ENCODE results near the gene ARHGAP9.

The ARHGAP9 gene

DNA sequence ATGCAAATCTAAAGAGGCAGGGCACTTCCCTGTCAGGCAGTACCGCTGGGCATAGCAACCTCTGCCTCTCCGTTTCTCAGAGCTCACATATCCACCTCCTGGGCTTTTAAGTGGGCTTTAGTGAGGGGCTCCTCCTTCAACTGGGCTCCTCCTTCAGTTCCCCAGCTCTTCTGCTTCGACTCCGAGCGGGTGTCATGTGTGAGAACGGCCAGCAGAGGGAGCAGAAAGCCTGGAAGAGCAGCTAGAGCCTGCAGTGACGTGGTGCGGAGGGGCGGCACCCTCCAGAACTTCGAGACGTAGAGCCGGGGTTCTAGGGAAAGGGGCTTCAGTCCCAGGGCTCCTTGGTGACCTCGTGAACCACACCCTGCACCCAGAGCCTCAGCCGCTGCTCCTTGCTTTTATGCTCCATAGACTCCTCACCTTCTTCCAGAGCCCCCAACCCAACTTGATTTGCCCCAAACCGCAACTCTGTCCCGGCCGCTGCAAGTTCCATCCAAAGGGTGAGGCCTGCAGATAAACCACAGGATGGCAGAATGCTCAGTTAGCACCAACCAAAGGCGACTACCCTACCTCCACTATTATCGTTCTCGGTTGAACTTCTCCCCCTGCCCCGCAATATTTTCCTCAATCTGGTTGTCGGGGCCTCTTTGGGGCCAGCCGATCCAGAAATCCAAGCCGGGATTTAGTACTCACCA is 20.5 kb downstream of the ARHGAP9 start:
- TF ChIP-seq, protein P1, sequence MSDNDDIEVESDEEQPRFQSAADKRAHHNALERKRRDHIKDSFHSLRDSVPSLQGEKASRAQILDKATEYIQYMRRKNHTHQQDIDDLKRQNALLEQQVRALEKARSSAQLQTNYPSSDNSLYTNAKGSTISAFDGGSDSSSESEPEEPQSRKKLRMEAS (IDR thresholded peaks at IDR 0.05; ENCODE audit: low read depth, low read length), result peak; percentile 55; the same call in 1 of the 2 replicates
- TF ChIP-seq, protein P2, sequence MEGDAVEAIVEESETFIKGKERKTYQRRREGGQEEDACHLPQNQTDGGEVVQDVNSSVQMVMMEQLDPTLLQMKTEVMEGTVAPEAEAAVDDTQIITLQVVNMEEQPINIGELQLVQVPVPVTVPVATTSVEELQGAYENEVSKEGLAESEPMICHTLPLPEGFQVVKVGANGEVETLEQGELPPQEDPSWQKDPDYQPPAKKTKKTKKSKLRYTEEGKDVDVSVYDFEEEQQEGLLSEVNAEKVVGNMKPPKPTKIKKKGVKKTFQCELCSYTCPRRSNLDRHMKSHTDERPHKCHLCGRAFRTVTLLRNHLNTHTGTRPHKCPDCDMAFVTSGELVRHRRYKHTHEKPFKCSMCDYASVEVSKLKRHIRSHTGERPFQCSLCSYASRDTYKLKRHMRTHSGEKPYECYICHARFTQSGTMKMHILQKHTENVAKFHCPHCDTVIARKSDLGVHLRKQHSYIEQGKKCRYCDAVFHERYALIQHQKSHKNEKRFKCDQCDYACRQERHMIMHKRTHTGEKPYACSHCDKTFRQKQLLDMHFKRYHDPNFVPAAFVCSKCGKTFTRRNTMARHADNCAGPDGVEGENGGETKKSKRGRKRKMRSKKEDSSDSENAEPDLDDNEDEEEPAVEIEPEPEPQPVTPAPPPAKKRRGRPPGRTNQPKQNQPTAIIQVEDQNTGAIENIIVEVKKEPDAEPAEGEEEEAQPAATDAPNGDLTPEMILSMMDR (IDR thresholded peaks at IDR 0.05; ENCODE audit: low read depth, low read length), result peak; percentile 79
- TF ChIP-seq POLR2A (IDR thresholded peaks at IDR 0.05; ENCODE audit: extremely low read depth, insufficient read length) (no peak), MYC (IDR thresholded peaks at IDR 0.05; ENCODE audit: low read depth, low read length) (peak; percentile 16; the same call in 1 of the 2 replicates)
- peak; percentile 96 for DNase-seq (ENCODE audit: low read depth)
- H3K4me3 ChIP-seq (ENCODE audit: low read depth, low read length), result peak overlapping the region; percentile 76

DNA sequence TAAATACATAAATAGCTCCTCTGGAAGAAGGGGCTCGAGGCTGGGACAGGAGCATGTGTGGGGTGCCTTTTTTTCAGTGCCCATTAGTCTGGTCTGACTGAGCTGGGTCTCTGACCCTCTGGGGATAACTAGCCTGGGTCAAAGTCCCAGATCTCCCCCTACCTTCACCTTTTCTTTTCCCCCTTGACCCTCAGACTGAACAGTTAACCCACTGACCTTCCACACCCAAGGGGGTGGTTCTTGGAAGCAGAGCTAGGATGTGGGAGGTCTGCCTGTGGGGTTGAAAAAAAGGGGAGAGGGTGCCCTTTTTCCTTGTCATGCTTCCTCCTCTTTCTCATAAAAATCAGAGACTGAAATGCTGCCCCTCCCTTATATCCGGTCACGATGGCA is 21.0 kb downstream of the ARHGAP9 start:
- DNase-seq (ENCODE audit: low read depth), result no peak
- TF ChIP-seq POLR2A (IDR thresholded peaks at IDR 0.05; ENCODE audit: extremely low read depth, insufficient read length), result no peak
- no peak; the same call in 1 of the 2 replicates for TF ChIP-seq MYC (IDR thresholded peaks at IDR 0.05; ENCODE audit: low read depth, low read length)
- TF ChIP-seq, protein P2 (IDR thresholded peaks at IDR 0.05; ENCODE audit: low read depth, low read length), result no peak
- TF ChIP-seq, protein P1 (IDR thresholded peaks at IDR 0.05; ENCODE audit: low read depth, low read length), result no peak; the same call in 1 of the 2 replicates
- peak overlapping the region; percentile 76 for H3K4me3 ChIP-seq (ENCODE audit: low read depth, low read length)

DNA sequence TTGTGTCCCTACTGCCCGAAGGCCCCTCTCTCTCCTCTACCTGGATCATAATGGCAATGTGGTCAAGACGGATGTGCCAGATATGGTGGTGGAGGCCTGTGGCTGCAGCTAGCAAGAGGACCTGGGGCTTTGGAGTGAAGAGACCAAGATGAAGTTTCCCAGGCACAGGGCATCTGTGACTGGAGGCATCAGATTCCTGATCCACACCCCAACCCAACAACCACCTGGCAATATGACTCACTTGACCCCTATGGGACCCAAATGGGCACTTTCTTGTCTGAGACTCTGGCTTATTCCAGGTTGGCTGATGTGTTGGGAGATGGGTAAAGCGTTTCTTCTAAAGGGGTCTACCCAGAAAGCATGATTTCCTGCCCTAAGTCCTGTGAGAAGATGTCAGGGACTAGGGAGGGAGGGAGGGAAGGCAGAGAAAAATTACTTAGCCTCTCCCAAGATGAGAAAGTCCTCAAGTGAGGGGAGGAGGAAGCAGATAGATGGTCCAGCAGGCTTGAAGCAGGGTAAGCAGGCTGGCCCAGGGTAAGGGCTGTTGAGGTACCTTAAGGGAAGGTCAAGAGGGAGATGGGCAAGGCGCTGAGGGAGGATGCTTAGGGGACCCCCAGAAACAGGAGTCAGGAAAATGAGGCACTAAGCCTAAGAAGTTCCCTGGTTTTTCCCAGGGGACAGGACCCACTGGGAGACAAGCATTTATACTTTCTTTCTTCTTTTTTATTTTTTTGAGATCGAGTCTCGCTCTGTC is 22.8 kb downstream of the ARHGAP9 start:
- H3K4me3 ChIP-seq (ENCODE audit: low read depth, low read length), result no peak overlapping the region
- DNase-seq (ENCODE audit: low read depth), result no peak
- TF ChIP-seq, protein P2 (IDR thresholded peaks at IDR 0.05; ENCODE audit: low read depth, low read length), result no peak
- TF ChIP-seq MYC (IDR thresholded peaks at IDR 0.05; ENCODE audit: low read depth, low read length), result no peak
- TF ChIP-seq, protein P1 (IDR thresholded peaks at IDR 0.05; ENCODE audit: low read depth, low read length), result no peak
- TF ChIP-seq POLR2A (IDR thresholded peaks at IDR 0.05; ENCODE audit: extremely low read depth, insufficient read length), result no peak

DNA sequence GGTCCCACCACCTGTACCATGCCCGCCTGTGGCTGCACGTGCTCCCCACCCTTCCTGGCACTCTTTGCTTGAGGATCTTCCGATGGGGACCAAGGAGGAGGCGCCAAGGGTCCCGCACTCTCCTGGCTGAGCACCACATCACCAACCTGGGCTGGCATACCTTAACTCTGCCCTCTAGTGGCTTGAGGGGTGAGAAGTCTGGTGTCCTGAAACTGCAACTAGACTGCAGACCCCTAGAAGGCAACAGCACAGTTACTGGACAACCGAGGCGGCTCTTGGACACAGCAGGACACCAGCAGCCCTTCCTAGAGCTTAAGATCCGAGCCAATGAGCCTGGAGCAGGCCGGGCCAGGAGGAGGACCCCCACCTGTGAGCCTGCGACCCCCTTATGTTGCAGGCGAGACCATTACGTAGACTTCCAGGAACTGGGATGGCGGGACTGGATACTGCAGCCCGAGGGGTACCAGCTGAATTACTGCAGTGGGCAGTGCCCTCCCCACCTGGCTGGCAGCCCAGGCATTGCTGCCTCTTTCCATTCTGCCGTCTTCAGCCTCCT is 23.4 kb downstream of the ARHGAP9 start:
- peak; percentile 72 for DNase-seq (ENCODE audit: low read depth)
- no peak overlapping the region for H3K4me3 ChIP-seq (ENCODE audit: low read depth, low read length)
- TF ChIP-seq POLR2A (IDR thresholded peaks at IDR 0.05; ENCODE audit: extremely low read depth, insufficient read length) (no peak), MYC (IDR thresholded peaks at IDR 0.05; ENCODE audit: low read depth, low read length) (no peak)
- TF ChIP-seq, protein P2 (IDR thresholded peaks at IDR 0.05; ENCODE audit: low read depth, low read length), result peak; percentile 82
- TF ChIP-seq, protein P1 (IDR thresholded peaks at IDR 0.05; ENCODE audit: low read depth, low read length), result no peak

DNA sequence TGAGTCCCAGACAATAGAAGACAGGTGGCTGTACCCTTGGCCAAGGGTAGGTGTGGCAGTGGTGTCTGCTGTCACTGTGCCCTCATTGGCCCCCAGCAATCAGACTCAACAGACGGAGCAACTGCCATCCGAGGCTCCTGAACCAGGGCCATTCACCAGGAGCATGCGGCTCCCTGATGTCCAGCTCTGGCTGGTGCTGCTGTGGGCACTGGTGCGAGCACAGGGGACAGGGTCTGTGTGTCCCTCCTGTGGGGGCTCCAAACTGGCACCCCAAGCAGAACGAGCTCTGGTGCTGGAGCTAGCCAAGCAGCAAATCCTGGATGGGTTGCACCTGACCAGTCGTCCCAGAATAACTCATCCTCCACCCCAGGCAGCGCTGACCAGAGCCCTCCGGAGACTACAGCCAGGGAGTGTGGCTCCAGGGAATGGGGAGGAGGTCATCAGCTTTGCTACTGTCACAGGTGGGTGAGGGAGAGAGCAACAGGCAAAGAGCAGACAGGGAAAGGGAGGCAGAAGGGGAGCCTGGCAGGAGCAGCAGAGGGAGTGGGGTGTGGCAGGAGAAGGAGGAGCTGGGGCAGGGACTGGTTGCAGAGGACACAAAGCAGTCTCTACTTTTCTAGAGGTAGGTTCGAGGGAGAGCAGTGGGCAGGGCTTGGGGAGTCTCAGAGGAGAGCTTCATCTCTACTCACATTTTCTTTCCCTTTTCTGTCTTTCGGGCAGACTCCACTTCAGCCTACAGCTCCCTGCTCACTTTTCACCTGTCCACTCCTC is 24.1 kb downstream of the ARHGAP9 start:
- H3K4me3 ChIP-seq (ENCODE audit: low read depth, low read length), result no peak overlapping the region
- no peak for TF ChIP-seq POLR2A (IDR thresholded peaks at IDR 0.05; ENCODE audit: extremely low read depth, insufficient read length)
- TF ChIP-seq, protein P2 (IDR thresholded peaks at IDR 0.05; ENCODE audit: low read depth, low read length), result no peak
- TF ChIP-seq, protein P1 (IDR thresholded peaks at IDR 0.05; ENCODE audit: low read depth, low read length), result no peak
- no peak for TF ChIP-seq MYC (IDR thresholded peaks at IDR 0.05; ENCODE audit: low read depth, low read length)
- no peak for DNase-seq (ENCODE audit: low read depth)
